Effector memory CD4-positive, alpha-beta T cell (primary cell): ENCODE measurements around the gene WDR90.
A peak's percentile ranks its signal among the peaks of the same experiment; 100 is the strongest.
"Not testable (repeated sequence)": the region's sequence is repeated elsewhere in the genome, so short reads cannot be mapped to it uniquely, and the experiment has no call there.

Experiments used
- DNase-seq, 3 donors: peaks; one replicate each; pipeline ENCODE4 v3.0.0-alpha.2; 2020
- H3K27ac ChIP-seq: 2 replicates; pipeline ENCODE4 v1.7.0; 2013; ENCODE audit warnings: mild to moderate bottlenecking, low read length, moderate library complexity; ENCODE audit not compliant: insufficient read depth, poor library complexity, severe bottlenecking
- H3K27me3 ChIP-seq: replicated peaks from 2 replicates; pipeline ENCODE4 v1.7.0; 2013; ENCODE audit warnings: mild to moderate bottlenecking, low read length; ENCODE audit not compliant: insufficient read depth, control insufficient read depth, poor library complexity, severe bottlenecking
- H3K36me3 ChIP-seq: 2 replicates; pipeline ENCODE4 v1.7.0; 2013; ENCODE audit warnings: mild to moderate bottlenecking, low read length, moderate library complexity; ENCODE audit not compliant: control insufficient read depth, insufficient read depth
- H3K4me1 ChIP-seq: 2 replicates; pipeline ENCODE4 v1.7.0; 2013; ENCODE audit warnings: low read length, mild to moderate bottlenecking; ENCODE audit not compliant: control insufficient read depth, insufficient read depth, poor library complexity, severe bottlenecking
- H3K4me3 ChIP-seq: 2 replicates; pipeline ENCODE4 v1.7.0; 2013; ENCODE audit warnings: low read length, low read depth, mild to moderate bottlenecking; ENCODE audit not compliant: insufficient read depth, poor library complexity, severe bottlenecking
- H3K9me3 ChIP-seq: 2 replicates; pipeline ENCODE4 v1.7.0; 2013; ENCODE audit warnings: mild to moderate bottlenecking, low read length, moderate library complexity; ENCODE audit not compliant: control insufficient read depth

The WDR90 gene

DNA sequence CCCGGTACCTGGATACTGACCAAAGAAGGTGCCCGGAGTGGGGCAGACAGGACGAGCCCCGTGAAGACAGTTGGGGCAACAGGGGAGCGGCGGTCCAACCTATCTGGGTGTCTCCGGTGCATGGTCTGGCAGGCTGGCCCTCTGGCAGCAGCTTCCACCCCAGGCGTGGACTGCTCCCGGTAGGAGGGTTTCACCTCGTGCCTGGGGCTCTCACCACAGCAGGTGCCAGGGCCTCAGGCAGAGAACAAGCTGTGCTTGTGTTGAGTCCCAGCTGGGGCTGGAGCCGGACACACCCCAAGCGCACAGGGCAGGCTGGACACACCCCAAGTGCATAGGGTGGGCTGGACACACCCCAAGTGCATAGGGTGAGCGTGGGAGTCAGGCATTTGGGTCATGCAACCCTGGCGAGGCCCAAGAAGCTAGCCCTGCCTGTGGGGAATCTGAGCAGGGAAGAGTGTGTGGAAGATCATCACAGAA, 57.9 kb downstream of the WDR90 start:
- Histone ChIP-seq H3K36me3 (no peaks in the 10 kb centered on the region), H3K27ac (no peak overlapping the region), H3K4me3 (no peak overlapping the region), H3K9me3 (no peaks in the 10 kb centered on the region), H3K4me1 (peaks cover 13% of the 10 kb centered on the region), H3K27me3 (peaks cover 74% of the 10 kb centered on the region)
- DNase-seq, result no peak

- DNase-seq, result no peak
- H3K9me3 ChIP-seq, result no peaks in the 10 kb centered on the region
- H3K36me3 ChIP-seq, result no peaks in the 10 kb centered on the region
- H3K27me3 ChIP-seq, result peaks cover 65% of the 10 kb centered on the region
- peaks cover 13% of the 10 kb centered on the region for H3K4me1 ChIP-seq
- H3K27ac ChIP-seq, result no peak overlapping the region
- H3K4me3 ChIP-seq, result no peak overlapping the region
These were observed 58.9 kb downstream of the WDR90 start for GRCh38 chr16:708019-708418.

DNA sequence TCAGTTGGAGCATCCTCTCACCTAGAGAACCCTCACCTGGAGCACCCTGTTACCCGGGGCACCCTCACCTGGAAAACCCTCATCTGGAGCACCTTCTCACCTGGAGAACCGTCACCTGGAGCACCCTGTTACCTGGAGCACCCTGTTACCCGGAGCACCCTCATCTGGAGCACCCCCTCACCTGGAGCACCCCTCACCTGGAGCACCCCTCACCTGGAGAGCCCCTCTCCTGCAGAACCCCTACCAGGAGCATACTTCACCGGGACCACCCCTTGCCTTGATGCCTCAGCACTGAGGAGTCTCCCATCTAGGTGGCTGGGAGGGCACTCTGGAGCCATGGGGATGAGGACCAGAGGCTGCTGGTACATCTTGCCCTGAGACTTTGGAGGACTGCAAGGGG, 59.8 kb downstream of the WDR90 start:
- no peaks in the 10 kb centered on the region for H3K36me3 ChIP-seq
- H3K4me3 ChIP-seq, result no peak overlapping the region
- no peak for DNase-seq
- no peaks in the 10 kb centered on the region for H3K9me3 ChIP-seq
- peaks cover 55% of the 10 kb centered on the region for H3K27me3 ChIP-seq
- peaks cover 13% of the 10 kb centered on the region for H3K4me1 ChIP-seq
- H3K27ac ChIP-seq, result no peak overlapping the region

DNA sequence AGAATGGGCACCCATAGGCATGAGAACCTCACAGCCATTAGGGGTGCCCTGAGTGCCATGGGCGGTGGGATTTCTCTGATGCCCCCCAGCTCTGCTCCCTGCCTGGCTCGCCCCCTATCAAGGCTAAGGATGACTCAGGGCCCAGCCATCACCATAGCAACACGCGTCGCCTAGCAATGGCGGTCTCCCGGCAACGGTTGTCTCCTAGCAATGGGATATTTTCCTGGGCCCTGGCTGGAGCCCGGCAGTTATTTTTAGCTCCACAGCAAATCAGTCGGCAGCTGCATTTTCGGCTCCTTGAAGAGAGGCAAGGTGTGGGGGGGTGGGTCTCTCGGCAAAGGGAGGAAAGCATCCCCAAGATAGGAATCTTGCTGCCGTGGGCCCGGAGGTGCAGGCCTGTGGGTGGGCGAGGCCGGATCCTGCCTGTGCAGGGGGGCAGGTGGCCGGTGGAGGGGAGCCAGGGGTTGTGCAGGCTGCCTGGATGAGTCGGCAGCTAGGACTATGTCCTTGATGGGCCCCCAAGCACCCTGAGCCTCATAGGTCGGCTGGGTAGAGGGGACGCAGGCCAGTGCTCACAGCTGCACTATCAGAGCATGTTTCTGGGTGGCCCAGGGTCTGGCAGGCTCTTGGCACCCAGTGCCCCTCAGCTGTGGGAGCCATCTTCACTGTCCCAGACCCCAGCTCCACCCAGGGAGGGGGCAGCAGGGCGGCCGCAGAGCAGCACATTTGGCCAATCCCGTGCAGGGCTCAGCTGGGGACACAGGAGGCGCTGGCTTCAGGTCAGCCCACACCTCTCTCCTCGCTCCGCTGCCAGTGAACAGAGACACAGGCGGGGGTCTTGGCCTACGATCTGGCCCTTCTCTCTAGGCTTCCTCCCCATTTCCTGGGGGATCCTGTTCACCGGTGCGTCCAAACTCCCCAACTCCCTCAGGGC, 60.7 kb downstream of the WDR90 start:
- DNase-seq, result no peak
- no peaks in the 10 kb centered on the region for H3K36me3 ChIP-seq
- peaks cover 15% of the 10 kb centered on the region for H3K4me1 ChIP-seq
- H3K27ac ChIP-seq, result no peak overlapping the region
- H3K4me3 ChIP-seq, result no peak overlapping the region
- no peaks in the 10 kb centered on the region for H3K9me3 ChIP-seq
- peaks cover 46% of the 10 kb centered on the region for H3K27me3 ChIP-seq

GRCh38 chr16:710500-711075, 61.4 kb downstream of the WDR90 start:
- no peak for DNase-seq
- Histone ChIP-seq H3K27me3 (peaks cover 43% of the 10 kb centered on the region), H3K9me3 (no peaks in the 10 kb centered on the region), H3K4me1 (peaks cover 14% of the 10 kb centered on the region), H3K36me3 (no peaks in the 10 kb centered on the region), H3K4me3 (no peak overlapping the region), H3K27ac (no peak overlapping the region)

DNA sequence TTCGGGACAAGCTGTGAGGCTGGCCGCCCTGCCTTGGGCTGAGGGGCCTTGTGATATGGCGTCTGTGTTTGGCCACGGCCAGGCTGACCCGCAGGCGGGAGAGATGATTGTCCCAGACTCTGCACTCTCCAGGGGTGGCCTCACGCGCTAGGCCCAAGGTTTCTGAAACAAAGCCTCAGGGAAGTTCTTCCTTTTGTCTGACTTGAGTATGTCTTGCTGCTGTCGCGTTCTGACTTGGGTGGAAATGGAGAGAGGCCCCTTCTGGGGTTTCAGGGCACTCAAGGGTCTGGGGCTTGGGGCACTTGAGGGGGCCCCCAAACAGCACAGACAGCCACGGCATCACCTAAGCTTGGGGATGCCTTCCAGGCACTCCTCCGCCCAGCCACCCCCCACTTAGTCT, 61.9 kb downstream of the WDR90 start:
- no peaks in the 10 kb centered on the region for H3K36me3 ChIP-seq
- peaks cover 42% of the 10 kb centered on the region for H3K27me3 ChIP-seq
- H3K4me1 ChIP-seq, result peaks cover 17% of the 10 kb centered on the region
- DNase-seq, result no peak
- no peak overlapping the region for H3K4me3 ChIP-seq
- H3K27ac ChIP-seq, result no peak overlapping the region
- no peaks in the 10 kb centered on the region for H3K9me3 ChIP-seq

GRCh38 chr16:711548-712320, 62.6 kb downstream of the WDR90 start:
- Histone ChIP-seq H3K4me1 (peaks cover 11% of the 10 kb centered on the region), H3K36me3 (no peaks in the 10 kb centered on the region), H3K27me3 (peaks cover 35% of the 10 kb centered on the region), H3K27ac (no peak overlapping the region), H3K9me3 (no peaks in the 10 kb centered on the region), H3K4me3 (no peak overlapping the region)
- DNase-seq, result peak; percentile 58 to 68 (median 67)

DNA sequence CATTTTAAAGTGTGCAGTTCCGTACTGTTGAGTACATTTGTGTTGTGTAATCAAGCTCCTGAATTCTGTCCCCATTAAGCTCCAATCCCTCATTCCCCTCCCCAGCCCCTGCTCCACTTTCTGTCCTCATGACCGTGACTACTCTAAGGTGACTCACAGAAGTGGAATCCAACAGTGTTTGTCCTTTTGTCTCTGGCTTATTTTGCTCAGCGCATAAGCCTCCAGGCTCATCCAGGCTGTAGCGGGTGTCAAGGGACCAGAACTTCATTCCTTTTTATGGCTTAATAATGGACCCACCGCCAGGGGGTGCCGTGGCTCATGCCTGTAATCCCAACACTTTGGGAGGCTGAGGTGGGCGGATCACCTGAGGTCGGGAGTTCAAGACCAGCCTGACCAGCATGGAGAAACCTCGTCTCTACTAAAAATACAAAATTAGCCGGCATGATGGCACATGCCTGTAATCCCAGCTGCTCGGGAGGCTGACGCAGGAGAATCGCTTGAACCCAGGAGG, 63.6 kb downstream of the WDR90 start:
- Histone ChIP-seq H3K27me3 (peaks cover 30% of the 10 kb centered on the region), H3K4me1 (peaks cover 11% of the 10 kb centered on the region)
- not testable (repeated sequence) for H3K36me3 ChIP-seq, H3K27ac ChIP-seq, H3K4me3 ChIP-seq, DNase-seq, H3K9me3 ChIP-seq

GRCh38 chr16:714079-714478, 64.9 kb downstream of the WDR90 start:
- no peaks in the 10 kb centered on the region for H3K9me3 ChIP-seq
- no peak for DNase-seq
- peaks cover 11% of the 10 kb centered on the region for H3K4me1 ChIP-seq
- H3K27ac ChIP-seq, result no peak overlapping the region
- no peak overlapping the region for H3K4me3 ChIP-seq
- no peaks in the 10 kb centered on the region for H3K36me3 ChIP-seq
- H3K27me3 ChIP-seq, result peaks cover 25% of the 10 kb centered on the region
